ENCODE results near the gene ZC3H4.

- TF ChIP-seq, protein P1, sequence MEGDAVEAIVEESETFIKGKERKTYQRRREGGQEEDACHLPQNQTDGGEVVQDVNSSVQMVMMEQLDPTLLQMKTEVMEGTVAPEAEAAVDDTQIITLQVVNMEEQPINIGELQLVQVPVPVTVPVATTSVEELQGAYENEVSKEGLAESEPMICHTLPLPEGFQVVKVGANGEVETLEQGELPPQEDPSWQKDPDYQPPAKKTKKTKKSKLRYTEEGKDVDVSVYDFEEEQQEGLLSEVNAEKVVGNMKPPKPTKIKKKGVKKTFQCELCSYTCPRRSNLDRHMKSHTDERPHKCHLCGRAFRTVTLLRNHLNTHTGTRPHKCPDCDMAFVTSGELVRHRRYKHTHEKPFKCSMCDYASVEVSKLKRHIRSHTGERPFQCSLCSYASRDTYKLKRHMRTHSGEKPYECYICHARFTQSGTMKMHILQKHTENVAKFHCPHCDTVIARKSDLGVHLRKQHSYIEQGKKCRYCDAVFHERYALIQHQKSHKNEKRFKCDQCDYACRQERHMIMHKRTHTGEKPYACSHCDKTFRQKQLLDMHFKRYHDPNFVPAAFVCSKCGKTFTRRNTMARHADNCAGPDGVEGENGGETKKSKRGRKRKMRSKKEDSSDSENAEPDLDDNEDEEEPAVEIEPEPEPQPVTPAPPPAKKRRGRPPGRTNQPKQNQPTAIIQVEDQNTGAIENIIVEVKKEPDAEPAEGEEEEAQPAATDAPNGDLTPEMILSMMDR (IDR thresholded peaks at IDR 0.05): no peak
- no peak for TF ChIP-seq POLR2A (IDR thresholded peaks at IDR 0.05)
- TF ChIP-seq EP300 (IDR thresholded peaks at IDR 0.05): no peak
These were observed 91.9 kb downstream of the ZC3H4 start for GRCh38 chr19:47021536-47022139.

All from sigmoid colon (tissue), 4 donors.